Measurements from ENCODE around the gene PNPLA1.

DNA sequence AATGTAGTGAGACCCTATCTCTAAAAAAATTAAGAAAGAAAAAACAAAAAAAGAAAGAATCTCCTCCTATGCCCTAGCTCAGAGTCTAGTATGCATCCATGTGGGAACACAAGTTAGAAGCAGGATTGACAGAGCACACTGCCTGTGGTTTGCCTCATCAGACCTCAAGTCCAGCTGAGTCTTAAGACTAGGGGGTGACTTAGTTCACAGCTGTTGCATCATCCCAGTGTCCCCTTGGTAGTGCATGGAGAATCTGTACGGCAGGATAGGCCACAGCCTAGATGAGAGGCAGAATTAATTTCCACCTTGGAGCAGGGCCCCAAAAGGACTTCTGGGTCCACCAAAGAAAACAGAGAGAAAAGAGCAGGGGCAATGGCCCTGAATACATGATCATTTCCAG is 13.7 kb downstream of the PNPLA1 start:
- no peak for TF ChIP-seq POLR2A (IDR thresholded peaks at IDR 0.05; ENCODE audit: low read depth, low read length)
- TF ChIP-seq POLR2AphosphoS5 (IDR thresholded peaks at IDR 0.05; ENCODE audit: low read depth, low read length) = no peak
- no peak for TF ChIP-seq TAF1 (IDR thresholded peaks at IDR 0.05; ENCODE audit: low read depth, low read length)
- no peak for TF ChIP-seq PAX5 (IDR thresholded peaks at IDR 0.05; ENCODE audit: insufficient read depth, low read length, severe bottlenecking)

Measured in GM12891 (cell line).